ENCODE data around the gene CARD9.
"Not testable (repeated sequence)": the region's sequence is repeated elsewhere in the genome, so short reads cannot be mapped to it uniquely, and the experiment has no call there.

CARD9 gene

GRCh38 chr9:136332482-136332983 lies 40.9 kb downstream of the CARD9 start:
- DNase-seq, result no peak

- no peak for DNase-seq
Observed at GRCh38 chr9:136331556-136332481, 41.6 kb downstream of the CARD9 start.

GRCh38 chr9:136331030-136331429 lies 42.4 kb downstream of the CARD9 start:
- no peak for DNase-seq

GRCh38 chr9:136330406-136330990 lies 43.0 kb downstream of the CARD9 start:
- DNase-seq, result no peak

GRCh38 chr9:136329636-136330405 lies 43.6 kb downstream of the CARD9 start:
- DNase-seq, result no peak

GRCh38 chr9:136329211-136329627 lies 44.2 kb downstream of the CARD9 start:
- DNase-seq, result no peak

DNA sequence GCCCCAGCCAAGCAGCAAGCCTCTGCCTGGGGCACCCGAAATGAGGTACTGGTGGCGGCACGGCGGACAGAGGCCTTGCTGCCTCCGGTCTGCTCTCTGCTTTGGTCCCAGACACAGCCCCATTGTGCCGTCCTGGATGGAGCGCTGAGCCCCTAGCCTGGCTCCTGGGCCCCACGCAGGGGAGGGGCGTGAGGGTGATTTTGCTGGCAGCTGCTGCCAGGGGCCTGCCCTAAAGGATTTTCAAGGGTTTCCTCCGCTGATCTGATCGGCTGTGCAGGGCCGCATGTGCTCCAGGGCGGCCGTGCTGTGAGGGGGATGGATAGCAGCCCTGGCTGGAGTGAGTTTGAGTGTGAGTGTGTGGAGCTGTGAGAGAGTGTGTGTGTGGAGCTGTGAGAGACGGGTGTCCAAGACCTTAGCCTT lies 44.8 kb downstream of the CARD9 start:
- no peak for DNase-seq

GRCh38 chr9:136328011-136328621 lies 45.4 kb downstream of the CARD9 start:
- peak; percentile 24 for DNase-seq

DNA sequence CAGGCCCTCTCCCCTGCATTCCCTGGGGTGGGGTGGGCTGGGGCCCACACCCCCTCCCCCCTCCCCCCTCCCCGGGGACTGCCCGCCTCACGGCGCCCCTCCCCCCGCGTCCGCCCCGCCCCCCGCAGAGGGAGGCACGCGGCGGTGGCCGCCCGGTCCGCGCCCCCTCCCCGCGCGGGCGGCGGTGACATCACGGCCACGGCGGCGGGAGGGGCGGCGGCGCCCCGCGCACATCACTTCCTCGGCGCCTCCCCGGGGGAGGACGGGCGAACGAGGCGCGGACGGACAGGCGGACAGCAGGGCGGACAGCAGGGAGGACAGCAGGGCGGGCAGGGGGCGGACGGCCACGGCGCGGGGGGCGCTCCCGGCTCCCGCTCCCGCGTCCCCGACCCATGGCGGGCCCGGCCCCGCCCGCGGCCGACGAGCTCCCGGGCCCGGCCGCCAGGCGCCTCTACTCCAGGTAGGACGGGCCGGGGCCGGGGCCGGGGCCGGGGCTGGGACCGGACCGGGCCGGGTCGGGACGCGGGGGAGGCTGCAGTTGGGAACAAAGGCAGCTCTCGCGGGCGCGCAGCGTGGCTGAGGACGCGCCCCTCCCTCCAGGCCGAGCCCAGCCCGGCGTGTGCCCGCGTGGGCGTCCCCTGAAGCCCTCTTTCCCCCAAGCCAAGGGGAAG lies 46.0 kb downstream of the CARD9 start, which contains the start of gene GPSM1:
Gene GPSM1, plus strand, starts transcription at position 236 of the 671 bp plus-strand sequence. Its CDS starts 157 bp downstream, at position 393.
- no peak for DNase-seq

DNA sequence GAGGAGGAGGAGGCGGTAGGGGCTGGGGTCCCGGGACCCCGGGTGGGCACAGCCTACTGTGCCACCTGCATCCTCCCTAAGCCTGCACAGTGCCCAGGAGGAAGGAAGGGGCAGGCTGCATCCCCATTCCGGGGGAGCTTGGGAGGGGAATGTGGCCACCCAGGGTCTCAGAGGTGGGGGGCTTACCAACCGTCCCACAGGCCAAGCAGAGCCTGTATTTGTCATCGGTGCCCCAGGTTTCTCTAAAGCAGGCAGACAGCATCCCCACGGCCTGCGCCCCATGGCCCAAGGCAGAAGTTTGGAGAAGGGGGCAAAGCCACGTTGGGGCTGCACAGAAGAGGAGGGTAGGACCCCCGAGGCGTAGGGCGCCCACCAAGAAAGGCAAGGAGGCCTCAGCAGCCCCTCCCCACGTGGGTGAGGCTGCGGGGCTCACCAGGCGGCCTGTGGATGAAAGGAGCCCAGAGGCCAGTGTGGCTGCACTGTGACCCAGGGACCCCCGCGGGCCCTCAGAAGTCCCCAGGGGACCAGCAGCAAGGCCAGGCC lies 46.6 kb downstream of the CARD9 start:
- no peak for DNase-seq

- DNase-seq, result no peak
Observed at GRCh38 chr9:136326061-136326760, 47.3 kb downstream of the CARD9 start.

DNA sequence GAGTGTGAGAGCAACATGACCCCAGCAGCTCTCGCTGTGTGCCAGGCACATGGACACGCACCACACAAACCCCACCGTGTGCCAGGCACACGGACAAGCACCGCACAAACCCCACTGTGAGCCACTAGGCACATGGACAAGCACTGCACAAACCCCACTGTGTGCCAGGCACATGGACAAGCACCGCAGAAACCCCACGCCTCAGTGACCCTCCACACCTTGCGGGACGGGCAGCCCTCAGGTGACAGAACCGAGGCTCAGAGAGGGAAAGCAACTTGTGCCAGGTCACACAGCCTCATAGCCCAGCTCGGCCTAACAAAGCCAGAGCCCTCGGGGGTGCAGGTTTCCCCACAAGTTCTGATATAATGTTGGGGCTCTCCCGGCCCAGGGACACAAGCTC lies 48.1 kb downstream of the CARD9 start:
- DNase-seq, result no peak

- DNase-seq, result no peak
Observed at GRCh38 chr9:136324501-136325300, 48.8 kb downstream of the CARD9 start.

DNA sequence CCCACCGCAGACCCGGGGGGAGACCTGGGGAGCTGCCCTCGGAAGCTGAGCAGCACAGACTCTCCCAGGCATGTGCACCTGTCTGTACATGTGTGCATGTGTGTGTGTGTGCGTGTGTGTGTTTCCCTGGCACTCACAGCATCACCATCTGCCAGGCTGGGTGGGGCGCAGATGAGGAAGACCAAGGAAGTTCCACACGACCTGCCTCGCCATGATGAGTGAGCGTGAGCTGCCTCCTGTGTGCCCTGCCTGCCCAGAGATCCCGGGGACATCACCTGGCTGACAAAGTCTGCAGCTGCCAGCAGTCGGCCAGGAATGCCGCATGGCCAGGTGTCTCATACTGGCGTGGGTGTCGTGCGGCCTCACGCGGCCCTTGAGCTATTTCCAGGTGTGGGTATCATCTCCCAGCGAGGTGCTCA lies 50.1 kb downstream of the CARD9 start:
- DNase-seq, result no peak

GRCh38 chr9:136322756-136323330 lies 50.6 kb downstream of the CARD9 start:
- no peak for DNase-seq

GRCh38 chr9:136321561-136321960 lies 51.9 kb downstream of the CARD9 start:
- DNase-seq, result no peak

DNA sequence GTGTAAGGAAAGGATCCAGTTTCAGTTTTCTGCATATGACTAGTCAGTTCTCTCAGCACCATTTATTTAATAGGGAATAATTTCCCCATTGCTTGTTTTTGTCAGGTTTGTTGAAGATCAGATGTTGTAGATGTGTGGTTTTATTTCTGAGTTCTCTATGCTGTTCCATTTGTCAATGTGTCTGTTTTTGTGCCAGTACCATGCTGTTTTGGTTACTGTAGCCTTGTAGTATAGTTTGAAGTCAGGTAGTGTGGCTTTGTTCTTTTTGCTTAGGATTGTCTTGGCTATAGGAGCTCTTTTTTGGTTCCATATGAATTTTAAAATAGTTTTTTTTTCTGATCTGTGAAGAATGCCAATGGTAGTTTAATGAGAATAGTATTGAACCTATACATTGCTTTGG lies 52.5 kb downstream of the CARD9 start:
- DNase-seq, result not testable (repeated sequence)

DNA sequence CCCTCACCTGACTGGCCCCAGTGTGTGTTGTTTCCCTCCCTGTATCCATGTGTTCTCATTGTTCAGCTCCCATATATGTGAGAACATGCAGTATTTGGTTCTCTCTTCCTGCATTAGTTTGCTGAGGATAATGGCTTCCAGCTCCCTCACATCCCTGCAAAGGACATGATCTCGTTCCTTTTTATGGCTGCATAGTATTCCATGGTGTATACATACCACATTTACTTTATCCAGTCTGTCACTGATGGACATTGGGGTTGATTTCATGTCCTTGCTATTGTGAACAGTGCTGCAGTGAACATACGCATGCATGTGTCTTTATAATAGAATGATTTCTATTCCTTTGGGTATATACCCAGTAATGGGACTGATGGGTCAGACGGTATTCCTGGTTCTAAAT lies 53.5 kb downstream of the CARD9 start:
- not testable (repeated sequence) for DNase-seq

GRCh38 chr9:136319244-136319643 lies 54.2 kb downstream of the CARD9 start:
- not testable (repeated sequence) for DNase-seq

DNA sequence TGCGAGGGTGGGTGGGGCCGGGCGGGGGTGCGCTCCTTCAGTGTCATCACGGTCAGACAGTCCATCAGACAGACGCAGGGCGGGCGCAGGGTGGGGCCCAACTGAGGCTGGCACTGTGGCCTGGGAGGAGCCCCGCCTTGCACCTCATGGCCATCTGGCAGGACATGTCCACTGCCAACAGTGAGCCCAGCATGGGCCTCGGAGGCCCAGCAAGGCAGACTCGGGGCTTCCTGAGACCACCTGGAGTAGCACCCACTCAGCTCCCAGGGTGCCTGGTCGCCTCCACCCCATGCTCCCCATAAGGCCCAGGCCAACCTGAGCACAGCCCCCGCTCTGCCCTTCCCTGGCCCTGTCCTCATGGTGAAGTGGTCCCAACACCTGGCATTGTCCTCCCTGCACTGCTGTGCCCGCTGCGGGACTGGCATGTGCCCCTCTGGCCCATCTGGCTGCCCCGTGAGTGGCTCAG lies 54.7 kb downstream of the CARD9 start:
- DNase-seq, result no peak

All from NCI-H1048 (cell line).